Duodenal mucosa (tissue), 2 donors: ENCODE data around the gene HERC2.

Experiments
- H3K27ac ChIP-seq: one replicate; pipeline ENCODE4 v1.7.0; 2013; ENCODE audit warnings: low read depth, low read length
- H3K27me3 ChIP-seq, 2 donors: one replicate each; pipeline ENCODE4 v1.7.0; 2013; ENCODE audit warnings: low read length in 2 of 2, control low read depth in 1 of 2; ENCODE audit not compliant: insufficient read depth in 2 of 2, control insufficient read depth in 1 of 2
- H3K36me3 ChIP-seq, 2 donors: one replicate each; pipeline ENCODE4 v1.7.0; 2013; ENCODE audit warnings: low read length in 2 of 2, control low read depth in 1 of 2; ENCODE audit not compliant: insufficient read depth in 2 of 2, control insufficient read depth in 1 of 2
- H3K4me1 ChIP-seq, 2 donors: one replicate each; pipeline ENCODE4 v1.7.0; 2013; ENCODE audit warnings: low read length in 2 of 2, control low read depth in 1 of 2; ENCODE audit not compliant: insufficient read depth in 2 of 2, control insufficient read depth in 1 of 2
- H3K4me3 ChIP-seq, 2 donors: one replicate each; pipeline ENCODE4 v1.7.0; 2013; ENCODE audit warnings: low read length in 2 of 2, low read depth in 1 of 2
- H3K9ac ChIP-seq, 2 donors: one replicate each; pipeline ENCODE4 v1.7.0; 2013; ENCODE audit warnings: low read length in 2 of 2, low read depth in 1 of 2
- H3K9me3 ChIP-seq, 2 donors: one replicate each; pipeline ENCODE4 v1.7.0; 2013; ENCODE audit warnings: low read length in 2 of 2, control low read depth in 1 of 2; ENCODE audit not compliant: control insufficient read depth in 1 of 2

HERC2 gene

DNA sequence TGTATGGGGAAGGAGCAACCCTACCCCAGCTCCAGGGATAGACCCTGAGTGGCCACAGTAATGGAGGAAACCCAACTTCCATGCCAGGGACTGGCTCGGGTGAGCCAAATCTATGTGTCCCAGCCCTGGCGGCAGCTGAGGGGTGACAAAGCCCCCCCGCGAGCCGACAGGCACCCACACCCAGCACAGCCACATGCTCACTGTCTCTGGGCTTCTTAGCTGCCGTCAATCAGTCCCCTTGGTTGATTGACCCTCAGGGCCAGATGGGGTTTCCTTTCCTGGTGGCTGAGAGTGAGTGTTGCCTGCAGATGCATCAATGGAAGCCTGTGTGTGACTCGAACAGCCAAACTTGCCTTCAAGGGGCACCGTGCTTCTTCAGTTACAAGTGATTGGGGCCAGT is 220.8 kb downstream of the HERC2 start:
- Histone ChIP-seq H3K4me3 (no peak overlapping the region), H3K9me3 (no peaks in the 10 kb centered on the region), H3K27me3 (peaks cover 44 to 46% of the 10 kb centered on the region in 2 donors), H3K4me1 (peaks cover 5 to 11% of the 10 kb centered on the region in 2 donors), H3K9ac (no peak overlapping the region), H3K27ac (no peak overlapping the region), H3K36me3 (no peaks in the 10 kb centered on the region)

DNA sequence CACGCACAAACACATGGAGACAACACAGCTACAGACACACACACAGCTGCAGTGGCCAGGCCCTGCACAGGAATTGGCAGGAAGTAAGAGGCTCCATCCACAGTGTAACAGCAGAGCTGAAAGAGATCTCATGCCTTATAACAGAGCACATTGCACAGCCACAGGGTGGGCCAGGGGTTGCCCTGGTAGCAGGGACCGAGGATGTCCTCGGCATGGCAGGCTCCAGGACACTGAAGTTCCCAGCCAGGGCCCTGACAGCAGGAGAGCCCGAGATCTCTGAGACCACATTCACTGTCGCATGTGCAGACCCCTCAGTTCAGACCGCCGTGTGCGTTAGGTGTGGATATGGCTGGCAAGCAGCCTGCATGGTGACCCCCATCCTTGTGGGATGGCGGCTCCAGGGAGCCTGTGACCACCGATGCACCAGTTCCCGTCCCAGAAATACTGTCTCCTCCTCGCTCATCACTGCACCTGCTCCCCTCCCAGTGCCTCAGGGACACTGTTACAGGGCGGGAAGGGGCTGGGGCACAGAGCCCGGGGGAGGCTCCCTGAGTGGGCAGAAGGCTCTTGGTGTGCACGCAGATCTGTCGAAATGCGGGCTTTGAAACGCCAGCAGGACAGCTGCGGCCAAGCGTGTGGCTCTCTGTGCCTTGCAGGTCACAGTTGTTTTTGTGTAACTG is 221.3 kb downstream of the HERC2 start:
- H3K9me3 ChIP-seq: no peaks in the 10 kb centered on the region
- H3K27ac ChIP-seq: no peak overlapping the region
- H3K36me3 ChIP-seq: no peaks in the 10 kb centered on the region
- H3K4me1 ChIP-seq: peaks cover 10 to 13% of the 10 kb centered on the region in 2 donors
- H3K27me3 ChIP-seq: peaks cover 42 to 45% of the 10 kb centered on the region in 2 donors
- no peak overlapping the region for H3K9ac ChIP-seq
- no peak overlapping the region for H3K4me3 ChIP-seq

DNA sequence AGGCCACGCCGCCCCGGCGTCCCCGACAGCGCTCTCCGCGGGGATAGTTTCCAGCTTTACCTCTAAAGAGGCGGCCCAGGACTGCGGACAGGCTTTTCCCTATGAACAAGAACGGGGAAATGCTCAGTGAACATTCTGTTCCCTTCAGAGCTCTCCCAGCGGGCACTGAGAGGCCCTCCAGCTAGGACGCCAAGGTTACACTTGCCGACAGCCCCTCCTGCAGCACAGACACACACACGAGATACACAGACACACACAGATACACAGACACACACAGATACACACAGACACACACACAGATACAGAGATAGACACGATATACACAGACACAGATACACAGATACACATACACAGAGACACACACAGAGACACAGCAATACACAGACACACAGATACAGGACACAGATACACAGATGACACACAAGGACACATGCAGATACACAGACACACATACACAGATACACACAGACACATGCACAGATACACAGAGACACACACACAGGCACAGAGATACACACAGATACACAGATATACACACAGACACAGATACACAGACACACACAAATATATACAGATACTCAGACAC is 222.3 kb downstream of the HERC2 start:
- Histone ChIP-seq H3K27ac (no peak overlapping the region), H3K27me3 (peaks cover 42 to 44% of the 10 kb centered on the region in 2 donors), H3K36me3 (no peaks in the 10 kb centered on the region), H3K9me3 (no peaks in the 10 kb centered on the region), H3K9ac (no peak overlapping the region), H3K4me3 (no peak overlapping the region), H3K4me1 (peaks cover 12 to 20% of the 10 kb centered on the region in 2 donors)

DNA sequence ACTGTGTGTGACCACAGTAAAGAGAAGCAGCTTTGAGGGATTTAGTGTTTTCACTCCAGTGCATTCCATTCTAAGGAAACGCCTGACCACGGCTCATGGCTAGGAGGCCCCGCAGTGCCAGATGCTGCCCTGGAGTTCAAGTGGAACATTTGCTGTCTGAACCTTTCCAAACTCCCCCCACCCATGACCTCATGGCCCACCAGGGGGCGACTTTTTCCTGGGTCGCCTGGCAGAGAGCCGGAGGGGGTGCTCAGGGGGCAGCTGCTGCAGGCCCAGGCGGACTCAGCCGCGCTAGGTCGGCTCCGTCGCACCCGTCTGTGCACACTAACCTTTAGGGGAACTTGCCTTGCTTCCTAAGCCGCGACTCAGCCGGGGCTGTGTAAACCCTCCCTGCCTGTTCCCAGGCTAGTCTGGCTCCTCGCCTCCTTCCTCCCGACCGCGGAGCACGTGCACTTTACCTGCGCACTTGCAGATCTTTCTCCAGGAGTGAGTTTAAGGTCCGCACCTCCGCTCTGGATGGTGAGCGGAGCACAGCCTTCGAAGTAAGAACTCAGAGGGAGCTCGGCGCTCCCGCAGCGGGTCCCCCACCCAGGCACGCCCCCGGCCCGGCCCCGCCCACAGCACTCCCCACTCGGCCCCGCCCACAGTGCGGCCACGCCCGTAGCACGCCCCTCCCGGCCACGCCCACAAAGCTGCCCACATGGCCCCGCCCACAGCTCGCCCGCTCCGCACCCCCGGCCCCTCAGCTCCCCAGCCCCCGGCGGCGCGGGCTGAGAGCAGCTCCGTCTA is 223.0 kb downstream of the HERC2 start, which contains the start of gene OCA2:
Gene OCA2 (minus strand): TSS at position 550 of the 789 bp plus-strand sequence. CDS start 17,441 bp downstream, outside the sequence.
- H3K27me3 ChIP-seq: peaks cover 42 to 46% of the 10 kb centered on the region in 2 donors
- H3K27ac ChIP-seq: no peak within 1 kb of the TSS
- H3K4me1 ChIP-seq: peaks cover 12 to 26% of the 10 kb centered on the region in 2 donors
- no peaks in the 10 kb centered on the region for H3K9me3 ChIP-seq
- no peaks in the 10 kb centered on the region for H3K36me3 ChIP-seq
- no peak within 1 kb of the TSS for H3K4me3 ChIP-seq
- no peak within 1 kb of the TSS for H3K9ac ChIP-seq

DNA sequence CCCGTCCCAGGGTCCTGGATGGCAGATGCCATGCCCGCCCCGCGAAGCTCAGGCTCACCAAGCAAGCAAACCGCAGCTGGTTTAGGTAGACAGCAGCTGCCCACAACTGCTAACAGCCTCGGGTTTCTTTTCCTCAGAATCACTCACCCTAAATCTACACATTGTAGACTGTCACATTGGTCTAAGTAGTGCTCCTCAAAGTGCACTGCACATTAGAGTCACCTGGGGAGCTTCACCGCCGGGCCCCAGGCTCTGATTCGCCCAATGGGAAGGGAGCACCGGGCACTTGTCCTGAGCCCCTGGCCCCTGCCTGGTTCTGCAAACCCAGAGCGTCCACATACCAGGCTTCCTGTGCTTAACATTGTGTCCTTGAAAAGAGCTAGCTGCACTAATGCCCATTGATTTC is 223.6 kb downstream of the HERC2 start:
- Histone ChIP-seq H3K9me3 (no peaks in the 10 kb centered on the region), H3K4me1 (peaks cover 12 to 26% of the 10 kb centered on the region in 2 donors), H3K27me3 (peaks cover 42 to 52% of the 10 kb centered on the region in 2 donors), H3K36me3 (no peaks in the 10 kb centered on the region), H3K9ac (no peak overlapping the region), H3K4me3 (no peak overlapping the region), H3K27ac (no peak overlapping the region)

DNA sequence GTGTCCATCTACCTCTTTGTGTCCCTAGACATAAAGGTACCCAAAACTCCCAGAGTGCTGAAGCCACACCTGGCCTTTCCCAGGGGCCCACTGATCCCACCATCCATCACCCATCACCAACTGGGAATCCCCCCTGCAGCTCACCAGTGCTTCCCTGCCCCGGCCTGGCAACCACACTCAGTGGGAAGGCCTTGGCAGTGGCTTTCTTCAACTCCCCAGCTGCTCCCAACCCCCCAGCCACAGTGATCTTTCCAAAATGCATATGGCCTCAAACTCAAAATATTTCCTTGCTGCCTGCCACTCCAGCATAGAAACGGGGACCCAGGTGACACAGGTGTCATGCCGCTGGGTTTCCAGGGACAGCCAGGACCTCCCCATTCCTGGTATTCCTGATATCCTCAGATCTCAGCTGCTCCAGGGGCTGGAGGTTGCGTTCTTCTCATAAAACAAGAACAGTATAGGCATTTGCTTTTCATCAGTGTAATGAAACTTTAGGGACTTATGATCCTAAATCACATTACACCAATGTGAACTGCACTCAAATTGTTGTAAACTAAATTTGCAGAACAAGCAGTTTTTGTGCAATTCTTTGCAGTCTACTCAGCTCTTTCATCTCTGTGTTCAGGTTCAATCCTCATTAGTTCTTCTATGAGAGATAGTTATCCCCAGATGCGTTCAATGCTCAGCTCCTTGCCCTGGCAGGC is 224.2 kb downstream of the HERC2 start:
- peaks cover 42 to 52% of the 10 kb centered on the region in 2 donors for H3K27me3 ChIP-seq
- no peaks in the 10 kb centered on the region for H3K36me3 ChIP-seq
- H3K9me3 ChIP-seq: no peaks in the 10 kb centered on the region
- peaks cover 12 to 26% of the 10 kb centered on the region in 2 donors for H3K4me1 ChIP-seq
- no peak overlapping the region for H3K4me3 ChIP-seq
- H3K9ac ChIP-seq: no peak overlapping the region
- H3K27ac ChIP-seq: no peak overlapping the region

DNA sequence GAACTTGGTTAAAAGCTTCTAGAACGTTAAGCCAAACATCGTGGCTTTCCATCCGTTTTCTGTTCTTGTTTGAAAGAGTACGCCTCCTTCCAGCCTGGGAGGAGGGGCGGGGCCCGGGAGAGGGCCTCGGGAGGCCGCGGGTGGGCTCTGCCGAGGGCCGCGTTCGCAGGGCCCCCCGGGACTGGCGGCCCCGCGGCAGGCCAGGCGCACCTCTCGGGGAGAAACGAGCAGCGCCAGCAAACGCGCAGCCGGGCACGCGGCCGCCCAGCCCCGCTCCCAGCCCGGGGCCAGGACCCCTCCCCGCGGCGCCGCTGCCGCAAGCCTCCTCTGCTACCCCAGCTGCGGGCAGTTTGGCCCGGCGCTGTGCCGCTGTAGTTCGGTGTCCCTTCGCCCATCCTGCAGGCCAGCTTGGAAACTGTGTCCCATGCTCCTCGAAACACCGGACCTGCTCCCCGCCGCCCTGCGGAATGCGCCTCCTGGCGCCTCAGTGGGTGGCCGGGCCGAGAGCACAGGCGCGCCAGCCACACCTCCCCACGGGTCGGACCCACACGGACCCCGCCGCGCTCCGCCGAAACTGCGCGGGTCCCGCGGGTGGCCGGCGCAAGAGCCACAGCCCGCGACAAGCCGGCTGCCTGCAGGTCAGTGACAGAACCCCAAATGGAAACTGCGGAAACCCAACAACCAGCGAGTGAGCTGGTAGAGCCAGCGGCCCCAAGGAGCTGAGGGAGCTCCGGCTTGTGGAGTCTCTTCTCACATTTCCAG is 225.1 kb downstream of the HERC2 start:
- Histone ChIP-seq H3K4me3 (peak overlapping the region; percentile 73 to 89), H3K9ac (no peak overlapping the region), H3K27ac (no peak overlapping the region), H3K36me3 (no peaks in the 10 kb centered on the region), H3K4me1 (peaks cover 12 to 26% of the 10 kb centered on the region in 2 donors), H3K9me3 (no peaks in the 10 kb centered on the region), H3K27me3 (peaks cover 42 to 49% of the 10 kb centered on the region in 2 donors)

DNA sequence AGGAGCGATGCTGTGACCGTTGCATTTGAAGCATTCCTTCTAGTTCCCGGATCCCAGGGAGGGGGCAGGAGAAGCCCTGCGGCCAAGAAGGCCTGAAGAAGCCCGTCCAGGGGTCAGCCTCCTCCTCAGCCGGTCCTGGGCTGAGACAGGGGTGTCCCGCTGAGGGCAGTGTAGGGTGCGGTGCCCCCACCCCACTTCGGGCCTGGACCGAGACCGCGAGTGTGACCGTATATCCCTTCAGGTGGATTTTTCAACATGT is 225.6 kb downstream of the HERC2 start:
- Histone ChIP-seq H3K4me1 (peaks cover 12 to 26% of the 10 kb centered on the region in 2 donors), H3K9me3 (peaks cover 2 to 3% of the 10 kb centered on the region in 2 donors), H3K27me3 (peaks cover 42 to 49% of the 10 kb centered on the region in 2 donors), H3K9ac (no peak overlapping the region), H3K4me3 (peak overlapping the region; percentile 73 to 89), H3K36me3 (no peaks in the 10 kb centered on the region), H3K27ac (no peak overlapping the region)

DNA sequence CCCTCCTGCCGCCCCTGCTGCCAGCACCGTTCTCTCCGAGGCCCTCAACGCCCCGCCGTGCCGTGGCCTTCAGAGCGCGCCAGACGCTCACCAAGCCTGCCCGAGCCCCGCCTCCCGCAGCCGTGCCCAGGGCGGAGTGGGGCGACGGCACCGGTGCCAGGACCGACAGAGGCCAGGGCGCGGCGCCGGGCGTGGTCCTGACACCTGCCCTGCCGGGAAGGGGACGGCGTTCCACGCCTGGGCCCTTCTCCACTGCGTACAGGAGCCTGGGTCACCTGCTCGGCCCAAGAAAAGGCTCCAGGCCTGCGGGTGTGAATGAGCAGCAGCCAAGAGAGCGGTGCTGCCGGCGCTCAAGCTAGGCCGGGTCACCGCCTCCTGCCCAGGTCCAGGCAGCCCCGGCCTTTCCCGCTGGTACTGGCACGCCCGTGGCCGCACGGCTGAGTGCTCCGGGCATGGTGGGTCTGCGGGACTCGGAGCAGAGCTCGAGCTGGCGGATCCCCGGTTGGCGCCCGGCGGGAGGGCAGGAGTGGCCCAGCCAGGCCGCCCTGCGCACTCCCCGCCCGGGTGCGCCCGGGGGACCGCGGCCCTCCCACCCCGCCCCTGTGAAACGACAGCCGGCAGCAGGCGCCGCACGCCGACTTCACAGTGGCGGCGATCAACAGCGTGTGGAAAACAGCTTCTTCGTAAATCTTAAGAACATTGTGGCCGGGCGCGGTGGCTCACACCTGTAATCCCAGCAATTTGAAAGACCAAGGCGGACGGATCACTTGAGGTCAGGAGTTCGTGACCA is 227.1 kb downstream of the HERC2 start:
- H3K36me3 ChIP-seq: no peaks in the 10 kb centered on the region
- H3K27me3 ChIP-seq: peaks cover 31 to 39% of the 10 kb centered on the region in 2 donors
- peak overlapping the region; percentile 73 to 89 for H3K4me3 ChIP-seq
- H3K4me1 ChIP-seq: peaks cover 12 to 26% of the 10 kb centered on the region in 2 donors
- H3K27ac ChIP-seq: peak overlapping the region; percentile 64
- H3K9ac ChIP-seq: no peak overlapping the region
- peaks cover 4 to 7% of the 10 kb centered on the region in 2 donors for H3K9me3 ChIP-seq
